Stimulated activated naive B cell treated with anti-CD40 and anti-IgM and Interleukin-4, amounts not matched to agents 10 μg/mL and 1 μg/mL and 100 μg/mL, for 72 hours (primary cell): Measurements from ENCODE around the gene PPM1M.

Experiments
- ATAC-seq, 2 donors: fragments of 150-1000 bp; cut with Tn5 transposase; replicated peaks; 2 replicates each; pipeline ENCODE4 v1.10.0; 2021; ENCODE audit warnings: moderate library complexity in 1 of 2
- DNase-seq: peaks from one replicate; pipeline ENCODE4 v3.0.0; 2021
- H3K27ac Mint-ChIP-seq: one replicate; pipeline ENCODE4 v1.8.0; 2022; ENCODE audit warnings: mild to moderate bottlenecking, mixed read lengths
- H3K27me3 Mint-ChIP-seq, 2 donors: one replicate each; pipeline ENCODE4 v1.8.0; 2022; ENCODE audit warnings: mixed read lengths in 2 of 2
- H3K36me3 Mint-ChIP-seq, 2 donors: one replicate each; pipeline ENCODE4 v1.8.0; 2022; ENCODE audit warnings: mixed read lengths in 2 of 2, mild to moderate bottlenecking in 1 of 2
- H3K4me1 Mint-ChIP-seq, 2 donors: one replicate each; pipeline ENCODE4 v1.8.0; 2022; ENCODE audit warnings: mixed read lengths in 2 of 2, mild to moderate bottlenecking in 1 of 2
- H3K4me3 Mint-ChIP-seq, 2 donors: one replicate each; pipeline ENCODE4 v1.8.0; 2022; ENCODE audit warnings: mild to moderate bottlenecking in 2 of 2, mixed read lengths in 2 of 2, moderate library complexity in 1 of 2
- H3K9me3 Mint-ChIP-seq, 2 donors: one replicate each; pipeline ENCODE4 v1.8.0; 2022; ENCODE audit warnings: mixed read lengths in 2 of 2, mild to moderate bottlenecking in 1 of 2

The PPM1M gene, protein sequence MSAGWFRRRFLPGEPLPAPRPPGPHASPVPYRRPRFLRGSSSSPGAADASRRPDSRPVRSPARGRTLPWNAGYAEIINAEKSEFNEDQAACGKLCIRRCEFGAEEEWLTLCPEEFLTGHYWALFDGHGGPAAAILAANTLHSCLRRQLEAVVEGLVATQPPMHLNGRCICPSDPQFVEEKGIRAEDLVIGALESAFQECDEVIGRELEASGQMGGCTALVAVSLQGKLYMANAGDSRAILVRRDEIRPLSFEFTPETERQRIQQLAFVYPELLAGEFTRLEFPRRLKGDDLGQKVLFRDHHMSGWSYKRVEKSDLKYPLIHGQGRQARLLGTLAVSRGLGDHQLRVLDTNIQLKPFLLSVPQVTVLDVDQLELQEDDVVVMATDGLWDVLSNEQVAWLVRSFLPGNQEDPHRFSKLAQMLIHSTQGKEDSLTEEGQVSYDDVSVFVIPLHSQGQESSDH

GRCh38 chr3:52245322-52246263 is at the start of gene PPM1M:
TSS of gene PPM1M (plus strand) at chr3:52245759. CDS start at chr3:52245825, 66 bp downstream.
- H3K27ac Mint-ChIP-seq, result peak within 1 kb of the TSS; percentile 98
- peak within 1 kb of the TSS; percentile 82 to 85 for H3K4me3 Mint-ChIP-seq
- DNase-seq, result peak; percentile 34
- H3K4me1 Mint-ChIP-seq, result peaks cover 51 to 84% of the 10 kb centered on the region in 2 donors
- ATAC-seq, result peak; percentile 3 to 12
- H3K27me3 Mint-ChIP-seq, result no peaks in the 10 kb centered on the region
- H3K9me3 Mint-ChIP-seq, result peaks cover 0 to 1% of the 10 kb centered on the region in 2 donors
- peaks cover 37 to 49% of the 10 kb centered on the region in 2 donors for H3K36me3 Mint-ChIP-seq

- no peaks in the 10 kb centered on the region for H3K9me3 Mint-ChIP-seq
- H3K4me1 Mint-ChIP-seq, result peaks cover 21 to 25% of the 10 kb centered on the region in 2 donors
- DNase-seq (no peak), ATAC-seq (no peak)
- no peaks in the 10 kb centered on the region for H3K27me3 Mint-ChIP-seq
- no peak overlapping the region for H3K4me3 Mint-ChIP-seq
- peaks cover 4 to 13% of the 10 kb centered on the region in 2 donors for H3K36me3 Mint-ChIP-seq
- H3K27ac Mint-ChIP-seq, result no peak overlapping the region
Observed at GRCh38 chr3:52195823-52196331, 49.7 kb upstream of the PPM1M start.

DNA sequence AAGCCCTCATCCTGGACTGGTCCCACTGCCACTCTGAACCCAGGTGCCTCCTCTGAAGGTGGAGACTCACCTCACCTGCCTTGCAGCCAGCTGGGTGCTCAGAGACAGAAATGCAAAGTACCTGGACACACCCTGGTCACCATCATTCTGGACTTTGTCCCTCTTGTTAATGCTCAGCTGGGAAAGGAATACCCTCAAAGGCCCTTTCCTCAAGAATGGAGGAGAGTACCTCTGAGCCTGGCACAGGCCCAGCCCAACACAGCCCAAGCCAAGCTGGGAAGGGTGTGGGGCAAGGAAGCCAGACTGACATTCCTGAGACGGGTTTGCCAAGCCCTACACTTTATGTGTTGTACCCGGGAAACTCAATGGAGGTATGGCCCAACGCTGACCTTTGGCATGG is 48.6 kb upstream of the PPM1M start:
- H3K27ac Mint-ChIP-seq, result no peak overlapping the region

DNA sequence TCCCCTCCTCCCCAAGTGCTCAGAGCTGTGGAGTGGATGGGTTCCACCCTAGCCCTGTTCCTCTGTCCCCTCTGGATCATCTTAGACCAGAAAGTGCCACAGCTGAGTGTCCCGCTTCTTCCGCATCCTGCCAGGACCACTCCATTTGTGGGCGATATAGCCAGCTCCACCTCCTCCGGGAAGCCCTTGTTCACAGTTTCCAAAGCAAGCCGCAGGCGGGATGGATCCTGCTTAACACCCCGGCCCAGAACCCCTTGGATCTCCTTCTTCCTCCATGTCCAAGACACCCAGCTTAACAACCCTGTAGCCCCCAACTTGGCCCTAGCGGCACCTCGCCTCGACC is 48.1 kb upstream of the PPM1M start:
- H3K4me3 Mint-ChIP-seq, result peak overlapping the region; percentile 91 to 100
- H3K4me1 Mint-ChIP-seq, result peaks cover 31 to 39% of the 10 kb centered on the region in 2 donors
- no peaks in the 10 kb centered on the region for H3K9me3 Mint-ChIP-seq
- no peak for DNase-seq
- H3K36me3 Mint-ChIP-seq, result peaks cover 4 to 23% of the 10 kb centered on the region in 2 donors
- peak; percentile 1 for ATAC-seq
- peak overlapping the region; percentile 99 for H3K27ac Mint-ChIP-seq
- H3K27me3 Mint-ChIP-seq, result no peaks in the 10 kb centered on the region

More for the DNA sequence above, 48.6 kb upstream of the PPM1M start:
- peaks cover 4 to 21% of the 10 kb centered on the region in 2 donors for H3K36me3 Mint-ChIP-seq
- no peak overlapping the region for H3K4me3 Mint-ChIP-seq
- H3K9me3 Mint-ChIP-seq, result no peaks in the 10 kb centered on the region
- peaks cover 27 to 34% of the 10 kb centered on the region in 2 donors for H3K4me1 Mint-ChIP-seq
- ATAC-seq, result no peak
- DNase-seq, result no peak
- H3K27me3 Mint-ChIP-seq, result no peaks in the 10 kb centered on the region

- peak; percentile 87 to 94 for ATAC-seq
- DNase-seq, result peak; percentile 91
- Mint-ChIP-seq H3K4me1 (peaks cover 33 to 45% of the 10 kb centered on the region in 2 donors), H3K36me3 (peaks cover 5 to 26% of the 10 kb centered on the region in 2 donors), H3K4me3 (peak within 1 kb of the TSS; percentile 91 to 100), H3K27me3 (no peaks in the 10 kb centered on the region), H3K9me3 (no peaks in the 10 kb centered on the region), H3K27ac (peak within 1 kb of the TSS; percentile 99)
Observed at GRCh38 chr3:52197842-52198625, 47.5 kb upstream of the PPM1M start, which contains the start of gene ALAS1. TSS of gene ALAS1 (plus strand) at chr3:52198160. CDS start at chr3:52199242, 1,082 bp downstream.

GRCh38 chr3:52198643-52199608 is 46.6 kb upstream of the PPM1M start:
- H3K27ac Mint-ChIP-seq, result peak overlapping the region; percentile 99
- peaks cover 12 to 34% of the 10 kb centered on the region in 2 donors for H3K36me3 Mint-ChIP-seq
- ATAC-seq (no peak), DNase-seq (no peak)
- peak overlapping the region; percentile 91 to 100 for H3K4me3 Mint-ChIP-seq
- peaks cover 33 to 50% of the 10 kb centered on the region in 2 donors for H3K4me1 Mint-ChIP-seq
- H3K27me3 Mint-ChIP-seq, result no peaks in the 10 kb centered on the region
- no peaks in the 10 kb centered on the region for H3K9me3 Mint-ChIP-seq

DNA sequence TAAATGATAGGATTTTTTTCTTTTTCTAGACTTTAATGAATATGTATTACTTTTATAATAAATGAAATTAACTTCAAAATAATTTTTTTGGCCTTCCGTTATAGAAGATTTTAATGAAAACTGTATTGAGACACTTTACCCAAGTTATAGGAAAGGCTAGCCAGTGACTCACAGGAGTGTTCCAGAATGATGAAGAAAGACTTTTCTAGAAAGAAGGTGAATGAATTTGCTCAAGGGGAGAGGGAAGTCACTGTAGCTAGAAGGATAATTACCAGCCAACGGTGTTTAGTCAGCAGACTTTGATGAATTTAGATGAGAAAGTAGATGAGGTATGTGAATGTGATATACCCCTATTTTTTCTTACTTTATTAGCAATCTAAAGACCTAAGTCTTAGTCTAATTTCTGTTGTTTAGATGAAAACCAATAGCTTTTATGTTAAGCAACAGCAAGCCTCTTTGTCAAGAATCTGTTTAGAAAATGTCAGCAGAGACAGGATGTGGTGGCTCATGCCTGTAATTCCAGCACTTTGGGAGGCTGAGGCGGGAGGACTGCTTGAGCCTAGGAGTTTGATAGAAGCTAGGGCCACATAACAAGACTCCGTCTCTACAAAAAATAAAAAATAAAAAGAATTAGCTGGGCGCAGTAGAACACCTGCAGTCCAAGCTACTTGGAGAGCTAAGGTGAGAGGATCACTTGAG is 44.4 kb upstream of the PPM1M start:
- H3K4me3 Mint-ChIP-seq, result no peak overlapping the region
- H3K36me3 Mint-ChIP-seq, result peaks cover 20 to 39% of the 10 kb centered on the region in 2 donors
- H3K27ac Mint-ChIP-seq, result no peak overlapping the region
- no peaks in the 10 kb centered on the region for H3K27me3 Mint-ChIP-seq
- ATAC-seq, result no peak
- DNase-seq, result no peak
- no peaks in the 10 kb centered on the region for H3K9me3 Mint-ChIP-seq
- H3K4me1 Mint-ChIP-seq, result peaks cover 31 to 50% of the 10 kb centered on the region in 2 donors

GRCh38 chr3:52202384-52203077 is 43.0 kb upstream of the PPM1M start:
- Mint-ChIP-seq H3K4me3 (peak overlapping the region in 1 of 2 donors; percentile 2), H3K36me3 (peaks cover 31 to 49% of the 10 kb centered on the region in 2 donors), H3K9me3 (no peaks in the 10 kb centered on the region), H3K27me3 (no peaks in the 10 kb centered on the region), H3K4me1 (peaks cover 25 to 40% of the 10 kb centered on the region in 2 donors), H3K27ac (peak overlapping the region; percentile 2)
- ATAC-seq (no peak), DNase-seq (no peak)

DNA sequence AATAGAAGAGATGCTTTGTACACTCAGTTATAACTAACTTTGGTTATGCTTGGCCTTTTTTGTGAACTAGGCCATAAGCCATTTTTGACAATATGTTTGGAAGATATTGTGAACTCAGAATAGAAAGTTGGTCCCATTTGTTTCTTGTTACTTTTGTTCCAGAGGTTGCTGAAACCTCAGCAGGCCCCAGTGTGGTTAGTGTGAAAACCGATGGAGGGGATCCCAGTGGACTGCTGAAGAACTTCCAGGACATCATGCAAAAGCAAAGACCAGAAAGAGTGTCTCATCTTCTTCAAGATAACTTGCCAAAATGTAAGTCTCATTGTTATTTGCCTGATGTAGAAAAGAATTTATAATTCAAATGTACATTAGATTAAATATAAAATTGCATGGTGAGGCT is 41.9 kb upstream of the PPM1M start:
- no peak overlapping the region for H3K4me3 Mint-ChIP-seq
- H3K27me3 Mint-ChIP-seq, result no peaks in the 10 kb centered on the region
- H3K27ac Mint-ChIP-seq, result no peak overlapping the region
- DNase-seq (no peak), ATAC-seq (no peak)
- peaks cover 21 to 32% of the 10 kb centered on the region in 2 donors for H3K4me1 Mint-ChIP-seq
- H3K9me3 Mint-ChIP-seq, result no peaks in the 10 kb centered on the region
- peaks cover 39 to 53% of the 10 kb centered on the region in 2 donors for H3K36me3 Mint-ChIP-seq

DNA sequence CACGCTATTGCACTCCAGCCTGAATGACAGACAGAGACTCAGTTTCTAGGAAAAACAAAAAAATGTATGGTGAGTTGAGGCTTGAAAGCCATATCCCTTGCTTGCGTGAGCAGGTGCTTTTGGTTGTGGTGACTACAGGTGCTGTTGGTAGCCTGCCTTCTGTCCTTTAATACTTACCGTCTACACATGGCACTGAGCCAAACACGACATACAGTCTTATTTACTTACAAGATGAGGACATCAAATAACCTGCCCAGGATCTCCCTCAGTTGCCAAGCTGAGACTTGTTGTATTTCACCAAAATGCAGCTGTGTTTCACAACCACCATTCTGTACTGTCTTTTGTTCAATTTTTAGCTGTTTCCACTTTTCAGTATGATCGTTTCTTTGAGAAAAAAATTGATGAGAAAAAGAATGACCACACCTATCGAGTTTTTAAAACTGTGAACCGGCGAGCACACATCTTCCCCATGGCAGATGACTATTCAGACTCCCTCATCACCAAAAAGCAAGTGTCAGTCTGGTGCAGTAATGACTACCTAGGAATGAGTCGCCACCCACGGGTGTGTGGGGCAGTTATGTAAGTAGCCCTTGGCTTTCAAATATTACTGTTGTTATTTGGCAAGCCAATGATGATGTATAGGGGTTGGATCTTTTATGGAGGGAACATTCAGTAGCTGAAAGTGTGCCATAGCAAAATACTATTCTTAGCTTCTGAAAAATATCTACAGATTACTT is 41.1 kb upstream of the PPM1M start:
- Mint-ChIP-seq H3K36me3 (peaks cover 44 to 57% of the 10 kb centered on the region in 2 donors), H3K27me3 (no peaks in the 10 kb centered on the region), H3K4me3 (no peak overlapping the region), H3K9me3 (no peaks in the 10 kb centered on the region), H3K4me1 (peaks cover 16 to 24% of the 10 kb centered on the region in 2 donors), H3K27ac (no peak overlapping the region)
- no peak for ATAC-seq
- DNase-seq, result no peak

DNA sequence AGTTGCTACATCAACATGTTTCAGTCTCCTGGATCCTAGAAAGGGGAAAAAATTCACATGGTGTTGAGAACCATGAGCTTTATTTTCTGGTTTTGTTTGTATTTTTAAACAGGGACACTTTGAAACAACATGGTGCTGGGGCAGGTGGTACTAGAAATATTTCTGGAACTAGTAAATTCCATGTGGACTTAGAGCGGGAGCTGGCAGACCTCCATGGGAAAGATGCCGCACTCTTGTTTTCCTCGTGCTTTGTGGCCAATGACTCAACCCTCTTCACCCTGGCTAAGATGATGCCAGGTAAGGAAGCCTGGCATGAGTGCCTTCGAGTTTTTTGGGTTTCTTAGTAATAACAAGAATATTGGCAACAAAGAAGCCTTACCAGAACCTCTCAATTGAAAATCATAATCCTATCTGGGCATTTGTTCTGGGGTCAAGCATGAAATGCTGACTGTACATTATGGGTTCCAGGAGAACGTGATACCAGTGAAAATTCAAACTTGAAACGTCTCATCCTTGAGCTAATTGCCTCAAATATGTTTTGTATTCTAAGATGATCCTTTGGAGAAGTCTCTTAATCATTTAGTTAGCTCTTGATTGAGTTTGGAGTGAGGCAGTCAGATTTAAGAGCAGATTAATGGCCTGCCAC is 39.7 kb upstream of the PPM1M start:
- Mint-ChIP-seq H3K36me3 (peaks cover 51 to 62% of the 10 kb centered on the region in 2 donors), H3K9me3 (no peaks in the 10 kb centered on the region), H3K4me1 (peaks cover 15 to 24% of the 10 kb centered on the region in 2 donors), H3K4me3 (no peak overlapping the region), H3K27me3 (no peaks in the 10 kb centered on the region), H3K27ac (no peak overlapping the region)
- ATAC-seq (no peak), DNase-seq (no peak)
